ENCODE measurements around the gene INTS4.

DNA sequence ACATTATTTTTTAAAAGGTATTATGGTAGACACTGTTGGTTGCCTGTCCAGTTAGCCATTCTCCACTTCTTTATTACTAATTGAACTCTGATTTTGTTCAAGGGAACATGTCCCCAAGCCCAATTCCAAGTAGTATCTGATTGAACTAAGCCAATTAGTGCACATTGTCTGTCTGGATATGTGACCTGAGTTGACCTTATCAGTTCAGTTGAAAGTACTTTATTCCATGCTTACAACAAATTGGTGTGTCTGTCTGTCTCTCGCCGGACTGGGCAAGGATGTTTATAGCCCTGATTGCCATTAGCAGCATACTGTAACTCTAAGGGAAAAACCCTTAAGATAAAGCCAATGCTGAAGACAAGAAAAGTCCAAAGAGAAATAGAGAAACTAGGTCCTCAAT, 85.6 kb downstream of the INTS4 start:
- TF ChIP-seq, protein P1, sequence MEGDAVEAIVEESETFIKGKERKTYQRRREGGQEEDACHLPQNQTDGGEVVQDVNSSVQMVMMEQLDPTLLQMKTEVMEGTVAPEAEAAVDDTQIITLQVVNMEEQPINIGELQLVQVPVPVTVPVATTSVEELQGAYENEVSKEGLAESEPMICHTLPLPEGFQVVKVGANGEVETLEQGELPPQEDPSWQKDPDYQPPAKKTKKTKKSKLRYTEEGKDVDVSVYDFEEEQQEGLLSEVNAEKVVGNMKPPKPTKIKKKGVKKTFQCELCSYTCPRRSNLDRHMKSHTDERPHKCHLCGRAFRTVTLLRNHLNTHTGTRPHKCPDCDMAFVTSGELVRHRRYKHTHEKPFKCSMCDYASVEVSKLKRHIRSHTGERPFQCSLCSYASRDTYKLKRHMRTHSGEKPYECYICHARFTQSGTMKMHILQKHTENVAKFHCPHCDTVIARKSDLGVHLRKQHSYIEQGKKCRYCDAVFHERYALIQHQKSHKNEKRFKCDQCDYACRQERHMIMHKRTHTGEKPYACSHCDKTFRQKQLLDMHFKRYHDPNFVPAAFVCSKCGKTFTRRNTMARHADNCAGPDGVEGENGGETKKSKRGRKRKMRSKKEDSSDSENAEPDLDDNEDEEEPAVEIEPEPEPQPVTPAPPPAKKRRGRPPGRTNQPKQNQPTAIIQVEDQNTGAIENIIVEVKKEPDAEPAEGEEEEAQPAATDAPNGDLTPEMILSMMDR (IDR thresholded peaks at IDR 0.05), result no peak
- no peak for TF ChIP-seq EZH2 (IDR thresholded peaks at IDR 0.05; ENCODE audit: borderline replicate concordance, insufficient read depth, low read depth, low read length, poor library complexity, severe bottlenecking)

All from B cell (primary cell).